OCI-LY7 (cell line): ENCODE results near the gene GPR89B.
"Not testable (repeated sequence)": the region's sequence is repeated elsewhere in the genome, so short reads cannot be mapped to it uniquely, and the experiment has no call there.

ENCODE experiments used
- CTCF ChIP-seq: fragments of 200-600 bp; sonication (generic); conservative IDR thresholded peaks from 2 replicates; pipeline ENCODE4 v1.5.1; 2014; ENCODE audit warnings: mild to moderate bottlenecking, antibody characterized with exemption, low read length, moderate library complexity, mixed read lengths
- EZH2phosphoT487 ChIP-seq: fragments of 200-600 bp; sonication (generic); IDR thresholded peaks from 2 replicates; pipeline ENCODE4 v1.6.1; 2018; ENCODE audit warnings: low read depth, borderline replicate concordance, mild to moderate bottlenecking, mixed run types, antibody characterized with exemption, low read length, moderate library complexity, mixed read lengths

GRCh38 chr1:148013177-148014144, 85.2 kb downstream of the GPR89B start:
- TF ChIP-seq CTCF, EZH2phosphoT487: not testable (repeated sequence)
